Thyroid gland (tissue), 4 donors: ENCODE measurements around the gene WDTC1. TPM values are rescaled to one million over a fixed set of nuclear protein-coding genes. Genes with fewer than 3 reads are reported as not detected.

Experiments
- DNase-seq, 2 donors: peaks; one replicate each; pipeline ENCODE4 v3.0.0-alpha.2; 2019
- H3K27ac ChIP-seq, 3 donors: fragments of 200-600 bp; sonication (generic); 1 replicate in 2 of 3; 2 replicates in 1 of 3; pipeline ENCODE4 v1.5.1; 2016 to 2019; ENCODE audit warnings: mild to moderate bottlenecking in 1 of 3, moderate library complexity in 1 of 3
- H3K27me3 ChIP-seq: fragments of 200-600 bp; sonication (generic); one replicate; pipeline ENCODE4 v1.5.1; 2019
- H3K36me3 ChIP-seq, 2 donors: fragments of 200-600 bp; sonication (generic); one replicate each; pipeline ENCODE4 v1.5.1; 2016 to 2019
- H3K4me1 ChIP-seq, 2 donors: fragments of 200-600 bp; sonication (generic); one replicate each; pipeline ENCODE4 v1.5.1; 2017 to 2019
- H3K4me3 ChIP-seq, 3 donors: fragments of 200-600 bp; sonication (generic); replicated peaks in 1 of 3; 1 replicate in 2 of 3; 2 replicates in 1 of 3; pipeline ENCODE4 v1.5.1; 2016; ENCODE audit warnings: mild to moderate bottlenecking in 1 of 3
- H3K9me3 ChIP-seq: fragments of 200-600 bp; sonication (generic); one replicate; pipeline ENCODE4 v1.5.1; 2017
- CTCF ChIP-seq, 6 experiments: fragments of 200-600 bp in 3 of 6; fragments of 450-650 bp in 3 of 6; sonication (generic) in 3 of 6; IDR thresholded peaks; one replicate each; pipeline ENCODE4 v1.5.1; 2016 to 2019; ENCODE audit warnings: antibody characterized with exemption in 6 of 6, mild to moderate bottlenecking in 2 of 6, inconsistent platforms in 1 of 6, moderate library complexity in 1 of 6
- POLR2A ChIP-seq, 2 donors: fragments of 450-650 bp; IDR thresholded peaks; one replicate each; pipeline ENCODE4 v1.6.1; 2017; ENCODE audit warnings: antibody characterized with exemption in 2 of 2, mild to moderate bottlenecking in 2 of 2, moderate library complexity in 1 of 2
- WGBS, 2 donors: methylation state at CpG; one replicate each; pipeline ENCODE4 v1.1.5; 2017; 5-methylcytosine and 5-hydroxymethylcytosine counted together
- intact Hi-C: fragments of 100-400 bp; cut with DNase I; formaldehyde crosslinking; loops from one replicate; pipeline ENCODE4 v1.15.1; 2023
- total RNA-seq, 4 donors: library from RNA; depleted of rRNA; stranded (reverse); fragments of >200 nt; gene quantifications; one replicate each; pipeline ENCODE4 v1.2.3, GENCODE V29; 2016

The WDTC1 gene
- total RNA-seq, 4 donors from 2014 or later: 46.1 to 66.6 (median 48.1) TPM

GRCh38 chr1:27341525-27342252 lies 107.3 kb downstream of the WDTC1 start, which contains the start of gene SYTL1:
Gene SYTL1 (plus strand): TSS chr1:27342022. CDS start chr1:27345335, 3,313 bp downstream.
- intact Hi-C loops: no loop called here

GRCh38 chr1:27342391-27342777 lies 108.0 kb downstream of the WDTC1 start:
- peak overlapping the region in 2 of 3 donors; percentile 8 to 35 for H3K4me3 ChIP-seq
- no peak for DNase-seq
- H3K9me3 ChIP-seq: no peaks in the 10 kb centered on the region
- H3K27me3 ChIP-seq: no peaks in the 10 kb centered on the region
- intact Hi-C loops: no loop called here
- H3K36me3 ChIP-seq: no peaks in the 10 kb centered on the region
- TF ChIP-seq CTCF (IDR thresholded peaks at IDR 0.05): no peak
- TF ChIP-seq POLR2A (IDR thresholded peaks at IDR 0.05): no peak
- peak overlapping the region in 1 of 3 donors; percentile 41 for H3K27ac ChIP-seq
- H3K4me1 ChIP-seq: peaks cover 13 to 25% of the 10 kb centered on the region in 2 donors
- WGBS, 2 donors: 68 to 92% methylated on average over 2 to 3 of the region's 8 CpGs

More at GRCh38 chr1:27341525-27342252, 107.3 kb downstream of the WDTC1 start, which contains the start of gene SYTL1:
- peak; percentile 73 to 78 for DNase-seq
- peaks cover 13 to 25% of the 10 kb centered on the region in 2 donors for H3K4me1 ChIP-seq
- no peaks in the 10 kb centered on the region for H3K27me3 ChIP-seq
- peak within 1 kb of the TSS in 2 of 3 donors; percentile 17 to 41 for H3K27ac ChIP-seq
- TF ChIP-seq CTCF (IDR thresholded peaks at IDR 0.05): no peak
- peak in 1 of 2 donors; percentile 15 for TF ChIP-seq POLR2A (IDR thresholded peaks at IDR 0.05)
- peak within 1 kb of the TSS; percentile 8 to 35 (median 29) for H3K4me3 ChIP-seq
- 20 to 47% methylated on average over 7 to 14 of the region's 22 CpGs for WGBS, 2 donors
- no peaks in the 10 kb centered on the region for H3K36me3 ChIP-seq
- H3K9me3 ChIP-seq: no peaks in the 10 kb centered on the region

GRCh38 chr1:27342778-27343638 lies 108.6 kb downstream of the WDTC1 start:
- intact Hi-C loops: no loop called here
- TF ChIP-seq POLR2A (IDR thresholded peaks at IDR 0.05) (no peak), CTCF (IDR thresholded peaks at IDR 0.05) (no peak)
- no peaks in the 10 kb centered on the region for H3K36me3 ChIP-seq
- peak overlapping the region in 1 of 3 donors; percentile 35 for H3K4me3 ChIP-seq
- WGBS, 2 donors: 23 to 41% methylated on average over 19 of the region's 31 CpGs
- H3K27me3 ChIP-seq: no peaks in the 10 kb centered on the region
- H3K9me3 ChIP-seq: no peaks in the 10 kb centered on the region
- peak; percentile 76 to 77 for DNase-seq
- peak overlapping the region; percentile 3 to 58 (median 17) for H3K27ac ChIP-seq
- peaks cover 13 to 25% of the 10 kb centered on the region in 2 donors for H3K4me1 ChIP-seq

GRCh38 chr1:27343639-27344025 lies 109.2 kb downstream of the WDTC1 start:
- 59 to 71% methylated on average over 5 of the region's 5 CpGs for WGBS, 2 donors
- H3K4me3 ChIP-seq: no peak overlapping the region
- peaks cover 13 to 25% of the 10 kb centered on the region in 2 donors for H3K4me1 ChIP-seq
- no peak for TF ChIP-seq CTCF (IDR thresholded peaks at IDR 0.05)
- TF ChIP-seq POLR2A (IDR thresholded peaks at IDR 0.05): no peak
- intact Hi-C loops: no loop called here
- DNase-seq: no peak
- no peaks in the 10 kb centered on the region for H3K9me3 ChIP-seq
- no peaks in the 10 kb centered on the region for H3K27me3 ChIP-seq
- H3K36me3 ChIP-seq: no peaks in the 10 kb centered on the region
- H3K27ac ChIP-seq: peak overlapping the region in 1 of 3 donors; percentile 58
